Tibial artery (tissue), 4 donors: ENCODE results near the gene GRHL3.

ENCODE experiments used
- DNase-seq, 2 donors: peaks; one replicate each; pipeline ENCODE4 v3.0.0-alpha.2; 2019
- H3K27ac ChIP-seq, 2 donors: fragments of 200-600 bp; sonication (generic) in 1 of 2; 1 replicate in 1 of 2; 2 replicates in 1 of 2; pipeline ENCODE4 v1.5.1; 2018 to 2019; ENCODE audit warnings: mild to moderate bottlenecking in 1 of 2
- H3K27me3 ChIP-seq, 2 donors: fragments of 200-600 bp; sonication (generic) in 1 of 2; one replicate each; pipeline versions ENCODE4 v1.5.1 to v1.6.0; 2016 to 2019
- H3K36me3 ChIP-seq, 3 donors: fragments of 200-600 bp; sonication (generic) in 2 of 3; one replicate each; pipeline ENCODE4 v1.5.1; 2016 to 2019; ENCODE audit warnings: mild to moderate bottlenecking in 2 of 3
- H3K4me1 ChIP-seq, 4 donors: fragments of 200-600 bp; sonication (generic) in 2 of 4; 1 replicate in 3 of 4; 2 replicates in 1 of 4; pipeline ENCODE4 v1.5.1; 2016 to 2019
- H3K4me3 ChIP-seq, 2 donors: fragments of 200-600 bp; sonication (generic) in 1 of 2; 1 replicate in 1 of 2; 2 replicates in 1 of 2; pipeline ENCODE4 v1.5.1; 2018 to 2019; ENCODE audit warnings: mild to moderate bottlenecking in 2 of 2
- H3K9me3 ChIP-seq, 3 donors: fragments of 200-600 bp; sonication (generic) in 1 of 3; one replicate each; pipeline ENCODE4 v1.5.1; 2016 to 2019
- CTCF ChIP-seq, 2 experiments: fragments of 200-600 bp in 1 of 2; fragments of 450-650 bp in 1 of 2; IDR thresholded peaks; one replicate each; pipeline ENCODE4 v1.5.1; 2017 to 2019; ENCODE audit warnings: antibody characterized with exemption in 2 of 2, mild to moderate bottlenecking in 1 of 2, moderate library complexity in 1 of 2
- intact Hi-C: fragments of 100-400 bp; cut with DNase I; formaldehyde crosslinking; loops from one replicate; pipeline ENCODE4 v1.15.0; 2023; ENCODE audit warnings: low total_unique reads

GRHL3 gene

GRCh38 chr1:24294228-24294672 is 24.9 kb upstream of the GRHL3 start:
- TF ChIP-seq CTCF (IDR thresholded peaks at IDR 0.05), result no peak
- Histone ChIP-seq H3K9me3 (no peaks in the 10 kb centered on the region), H3K36me3 (no peaks in the 10 kb centered on the region), H3K4me1 (peaks cover 0 to 20% (median 10%) of the 10 kb centered on the region in 4 donors), H3K27ac (peak overlapping the region; percentile 49 to 61), H3K4me3 (no peak overlapping the region), H3K27me3 (peaks cover 0 to 16% of the 10 kb centered on the region in 2 donors)
- intact Hi-C loops, result no loop called here
- DNase-seq, result peak; percentile 75 to 79

- TF ChIP-seq CTCF (IDR thresholded peaks at IDR 0.05), result no peak
- Histone ChIP-seq H3K36me3 (no peaks in the 10 kb centered on the region), H3K4me1 (peaks cover 0 to 16% (median 6%) of the 10 kb centered on the region in 4 donors), H3K27ac (no peak overlapping the region), H3K4me3 (no peak overlapping the region), H3K27me3 (peaks cover 0 to 16% of the 10 kb centered on the region in 2 donors), H3K9me3 (no peaks in the 10 kb centered on the region)
- intact Hi-C loops, result no loop called here
- DNase-seq, result peak; percentile 87 to 91
Measured at GRCh38 chr1:24294716-24295371, 24.3 kb upstream of the GRHL3 start.

GRCh38 chr1:24295535-24295934 is 23.6 kb upstream of the GRHL3 start:
- DNase-seq, result no peak
- Histone ChIP-seq H3K9me3 (no peaks in the 10 kb centered on the region), H3K27ac (no peak overlapping the region), H3K36me3 (no peaks in the 10 kb centered on the region), H3K27me3 (peaks cover 0 to 16% of the 10 kb centered on the region in 2 donors), H3K4me3 (no peak overlapping the region), H3K4me1 (peaks cover 0 to 11% (median 1%) of the 10 kb centered on the region in 4 donors)
- no peak for TF ChIP-seq CTCF (IDR thresholded peaks at IDR 0.05)
- intact Hi-C loops, result no loop called here

- no peak for DNase-seq
- no peaks in the 10 kb centered on the region for H3K36me3 ChIP-seq
- no peaks in the 10 kb centered on the region for H3K9me3 ChIP-seq
- intact Hi-C loops, result no loop called here
- peaks cover 0 to 11% (median 0%) of the 10 kb centered on the region in 4 donors for H3K4me1 ChIP-seq
- peaks cover 0 to 19% of the 10 kb centered on the region in 2 donors for H3K27me3 ChIP-seq
- no peak for TF ChIP-seq CTCF (IDR thresholded peaks at IDR 0.05)
- H3K4me3 ChIP-seq, result no peak overlapping the region
- no peak overlapping the region for H3K27ac ChIP-seq
Measured at GRCh38 chr1:24297187-24297851, 21.8 kb upstream of the GRHL3 start.

GRCh38 chr1:24297852-24298232 is 21.3 kb upstream of the GRHL3 start:
- H3K27ac ChIP-seq, result no peak overlapping the region
- no peak for DNase-seq
- H3K9me3 ChIP-seq, result no peaks in the 10 kb centered on the region
- TF ChIP-seq CTCF (IDR thresholded peaks at IDR 0.05), result no peak
- intact Hi-C loops, result no loop called here
- no peak overlapping the region for H3K4me3 ChIP-seq
- H3K36me3 ChIP-seq, result no peaks in the 10 kb centered on the region
- peaks cover 0 to 19% of the 10 kb centered on the region in 2 donors for H3K27me3 ChIP-seq
- H3K4me1 ChIP-seq, result peaks cover 0 to 11% (median 0%) of the 10 kb centered on the region in 4 donors
